ENCODE results near the gene ZSCAN9. TPM values are rescaled to one million over a fixed set of nuclear protein-coding genes. Genes with fewer than 3 reads are reported as not detected.

The ZSCAN9 gene
- total and polyA plus RNA-seq, 2 of the 8 experiments (the other 6 are each of a cell fraction or from before 2014, with no cell fraction given) = 10.8 to 13.6 TPM

- Histone ChIP-seq H3K4me2 (ENCODE audit: insufficient read depth in 1 of 2, low read depth in 2 of 2, low read length in 2 of 2) (no peak overlapping the region), H3K18ac (ENCODE audit: extremely low read depth, low read length) (no peak overlapping the region), H3K9me3 (ENCODE audit: insufficient read depth in 2 of 2, low read depth in 1 of 2, low read length in 1 of 2) (no peaks in the 10 kb centered on the region), H3K56ac (replicated peaks; ENCODE audit: insufficient read length, low read depth, low read length) (no peak overlapping the region), H4K5ac (ENCODE audit: insufficient read length, low read depth, low read length) (no peak overlapping the region), H4K8ac (ENCODE audit: extremely low read depth, insufficient read depth, low read length) (no peak overlapping the region), H2BK12ac (ENCODE audit: low read depth, low read length) (no peak overlapping the region), H4K91ac (replicated peaks; ENCODE audit: insufficient read length, low read length) (no peak overlapping the region), H3K9ac (replicated peaks in 1 of 4; ENCODE audit: extremely low read depth in 1 of 4, low read depth in 3 of 4, low read length in 3 of 4) (no peak overlapping the region), H3K4ac (replicated peaks; ENCODE audit: insufficient read length, low read depth, low read length) (no peak overlapping the region), H3K23me2 (ENCODE audit: low read depth, low read length) (no peaks in the 10 kb centered on the region), H3K79me2 (ENCODE audit: control insufficient read depth in 1 of 2, insufficient read depth in 2 of 2, low read length in 2 of 2) (no peaks in the 10 kb centered on the region), H3K27ac (ENCODE audit: low read depth, low read length) (no peak overlapping the region), H2BK20ac (ENCODE audit: low read length) (no peak overlapping the region), H4K20me1 (replicated peaks in 1 of 2; ENCODE audit: control insufficient read depth in 1 of 2, insufficient read depth in 2 of 2, low read length in 2 of 2) (no peaks in the 10 kb centered on the region), H3K79me1 (ENCODE audit: low read depth, low read length) (no peaks in the 10 kb centered on the region), H3K4me3 (ENCODE audit: extremely low read depth in 1 of 4, insufficient read depth in 2 of 4, low read depth in 3 of 4, low read length in 4 of 4) (no peak overlapping the region), H3K4me1 (replicated peaks in 1 of 4; ENCODE audit: control insufficient read depth in 3 of 4, insufficient read depth in 4 of 4, low read length in 3 of 4) (no peaks in the 10 kb centered on the region; a peak in 1 of 7 replicates), H2BK5ac (ENCODE audit: low read depth, low read length) (no peak overlapping the region), H2AK5ac (ENCODE audit: low read depth, low read length) (no peak overlapping the region), H2AFZ (ENCODE audit: low read length) (no peak overlapping the region), H2BK120ac (replicated peaks; ENCODE audit: low read depth, low read length) (no peak overlapping the region), H3K14ac (ENCODE audit: insufficient read length) (no peak overlapping the region), H2BK15ac (ENCODE audit: low read length) (no peak overlapping the region), H3K36me3 (ENCODE audit: control insufficient read depth in 2 of 4, insufficient read depth in 4 of 4, low read length in 3 of 4) (peaks cover 0 to 6% (median 2%) of the 10 kb centered on the region in 4 experiments; a peak in 3 of 8 replicates), H3K27me3 (replicated peaks in 1 of 4; ENCODE audit: control insufficient read depth in 3 of 4, extremely low read depth in 1 of 4, insufficient read depth in 3 of 4, low read length in 3 of 4) (no peaks in the 10 kb centered on the region), H3K23ac (ENCODE audit: insufficient read length) (no peak overlapping the region)
- TF ChIP-seq SUZ12 (IDR thresholded peaks at IDR 0.05; ENCODE audit: low read length) = no peak
- no peak for TF ChIP-seq BCL11A (IDR thresholded peaks at IDR 0.05; ENCODE audit: low read depth in 2 of 2, low read length in 2 of 2)
- no peak for TF ChIP-seq RXRA (IDR thresholded peaks at IDR 0.05; ENCODE audit: insufficient read depth, low read depth, low read length)
- TF ChIP-seq CEBPB (IDR thresholded peaks at IDR 0.05; ENCODE audit: low read depth, low read length) = no peak
- TF ChIP-seq MAFK (IDR thresholded peaks at IDR 0.05; ENCODE audit: low read depth, low read length) = no peak
- TF ChIP-seq NANOG (IDR thresholded peaks at IDR 0.05; ENCODE audit: insufficient read depth, low read depth, low read length, poor library complexity, severe bottlenecking) = no peak
- no peak for DNase-seq (ENCODE audit: low read depth in 1 of 2, low spot score in 2 of 2)
- FAIRE-seq = no peak
- ChIA-PET CTCF (ENCODE audit: partially characterized antibody) (no interaction called here), POLR2A (ENCODE audit: partially characterized antibody) (interaction anchor here (1.3 kb wide), 1 partner anchor 11 kb away, joined by 4 read pairs; no protein-coding TSS in a partner anchor)
- WGBS, 2 experiments (ENCODE audit: extremely low coverage in 1 of 2, insufficient coverage in 1 of 2, insufficient read length in 1 of 2, insufficient replicate concordance in 2 of 2, low coverage in 1 of 2, low lambda C conversion rate in 2 of 2, missing lambda C conversion rate in 1 of 2) = 95% methylated on average over 1 of the region's 1 CpG; no CpG with 5 or more reads in 1 of the 2 experiments
Observed at GRCh38 chr6:28239636-28240035, 14.6 kb downstream of the ZSCAN9 start.

Measured in H1 (cell line).